Measurements from ENCODE around the gene GOLGA2. TPM values are rescaled to one million over a fixed set of nuclear protein-coding genes. Genes with fewer than 3 reads are reported as not detected.

GOLGA2 gene
- polyA plus RNA-seq, 1 of the 3 experiments (the other 2 are of a cell fraction), result 103 TPM

- ChIA-PET CTCF (interaction anchor here (0.9 to 2.7 kb wide), 4 partner anchors 9 to 22 kb away, joined by 3 to 10 read pairs (median 4); no protein-coding TSS in a partner anchor), POLR2A (interaction anchor here (1.4 kb wide), 1 partner anchor 17 kb away, joined by 3 read pairs; no protein-coding TSS in a partner anchor)
- peak; percentile 60 for DNase-seq
- Histone ChIP-seq H2AFZ (ENCODE audit: low read depth) (no peak overlapping the region), H3K27me3 (ENCODE audit: insufficient read depth) (no peaks in the 10 kb centered on the region), H3K4me3 (ENCODE audit: low read depth in 2 of 2, low read length in 1 of 2) (no peak overlapping the region), H3K9ac (peak overlapping the region; percentile 19; the same call in 1 of the 2 replicates), H3K79me2 (ENCODE audit: insufficient read depth) (no peaks in the 10 kb centered on the region), H3K27ac (ENCODE audit: low read depth in 2 of 2, low read length in 1 of 2) (peak overlapping the region; percentile 64 to 73; a peak in 3 of 4 replicates), H3K4me2 (no peak overlapping the region), H3K4me1 (ENCODE audit: control insufficient read depth in 1 of 2, insufficient read depth in 2 of 2, low read depth in 1 of 2, low read length in 1 of 2) (peaks cover 18 to 24% of the 10 kb centered on the region in 2 experiments; a peak in 3 of 4 replicates), H3K36me3 (replicated peaks in 1 of 2; ENCODE audit: control insufficient read depth in 1 of 2, insufficient read depth in 2 of 2, low read length in 1 of 2) (peaks cover 4 to 6% of the 10 kb centered on the region in 2 experiments), H3K9me3 (no peaks in the 10 kb centered on the region), H3F3A (replicated peaks; ENCODE audit: insufficient read depth) (peaks cover 16% of the 10 kb centered on the region), H3K9me2 (no peaks in the 10 kb centered on the region), H4K20me1 (ENCODE audit: insufficient read depth) (no peaks in the 10 kb centered on the region)
- WGBS (ENCODE audit: low lambda C conversion rate), result 26% methylated on average over 8 of the region's 10 CpGs
- TF ChIP-seq SMC3 (IDR thresholded peaks at IDR 0.05; ENCODE audit: low read depth, low read length) (no peak), MXI1 (IDR thresholded peaks at IDR 0.05; ENCODE audit: low read depth, low read length) (no peak), ZBTB33 (IDR thresholded peaks at IDR 0.05; ENCODE audit: borderline replicate concordance, low read depth) (no peak), JUND (IDR thresholded peaks at IDR 0.05) (peak; percentile 39; the same call in 1 of the 2 replicates), FOXM1 (IDR thresholded peaks at IDR 0.05; ENCODE audit: low read depth) (no peak), NFIC (IDR thresholded peaks at IDR 0.05; ENCODE audit: borderline replicate concordance) (no peak), FOSL2 (IDR thresholded peaks at IDR 0.05; ENCODE audit: borderline replicate concordance, low read depth) (peak; percentile 48; the same call in 1 of the 2 replicates)
These were observed 60.1 kb downstream of the GOLGA2 start for GRCh38 chr9:128215491-128216409.

- H3F3A ChIP-seq (replicated peaks; ENCODE audit: insufficient read depth), result peaks cover 16% of the 10 kb centered on the region
- no peaks in the 10 kb centered on the region for H3K9me3 ChIP-seq
- H3K4me2 ChIP-seq, result no peak overlapping the region
- H3K4me1 ChIP-seq (ENCODE audit: control insufficient read depth in 1 of 2, insufficient read depth in 2 of 2, low read depth in 1 of 2, low read length in 1 of 2), result peaks cover 18 to 24% of the 10 kb centered on the region in 2 experiments; a peak in 3 of 4 replicates
- no peak overlapping the region for H2AFZ ChIP-seq (ENCODE audit: low read depth)
- WGBS (ENCODE audit: low lambda C conversion rate), result 67% methylated on average over 18 of the region's 21 CpGs
- peaks cover 0 to 6% of the 10 kb centered on the region in 2 experiments for H3K36me3 ChIP-seq (replicated peaks in 1 of 2; ENCODE audit: control insufficient read depth in 1 of 2, insufficient read depth in 2 of 2, low read length in 1 of 2)
- POLR2A ChIA-PET, result interaction anchor here (1.4 kb wide), 1 partner anchor 18 kb away, joined by 3 read pairs; no protein-coding TSS in a partner anchor
- H3K79me2 ChIP-seq (ENCODE audit: insufficient read depth), result no peaks in the 10 kb centered on the region
- H3K27ac ChIP-seq (ENCODE audit: low read depth in 2 of 2, low read length in 1 of 2), result peak overlapping the region; percentile 64 to 73
- TF ChIP-seq FOXJ3 (CRISPR knock-in tag; IDR thresholded peaks at IDR 0.05) (no peak), ELF1 (IDR thresholded peaks at IDR 0.05) (peak; percentile 52; the same call in 1 of the 2 replicates)
- no peaks in the 10 kb centered on the region for H3K27me3 ChIP-seq (ENCODE audit: insufficient read depth)
- no peaks in the 10 kb centered on the region for H3K9me2 ChIP-seq
- DNase-seq, result peak; percentile 35
- no peaks in the 10 kb centered on the region for H4K20me1 ChIP-seq (ENCODE audit: insufficient read depth)
- no peak overlapping the region for H3K4me3 ChIP-seq (ENCODE audit: low read depth in 2 of 2, low read length in 1 of 2)
- H3K9ac ChIP-seq, result peak overlapping the region; percentile 19; the same call in 1 of the 2 replicates
- CTCF ChIA-PET, result interaction anchor here (1.6 to 1.7 kb wide), 2 partner anchors 11 to 22 kb away, joined by 4 to 8 read pairs; partner anchors contain the start of gene DNM1
These were observed 61.0 kb downstream of the GOLGA2 start for GRCh38 chr9:128214571-128215490.
